Endothelial cell (in vitro differentiated cells): ENCODE results near the gene ZNF500. TPM values are rescaled to one million over a fixed set of nuclear protein-coding genes. Genes with fewer than 3 reads are reported as not detected.

ENCODE experiments used
- DNase-seq: peaks from one replicate; pipeline ENCODE4 v3.0.0; 2021; ENCODE audit warnings: low spot score
- H3K27ac Mint-ChIP-seq: one replicate; pipeline ENCODE4 v1.8.0; 2021; ENCODE audit warnings: mixed read lengths, inconsistent platforms; ENCODE audit not compliant: unreplicated experiment
- H3K27me3 Mint-ChIP-seq: one replicate; pipeline ENCODE4 v1.8.0; 2021; ENCODE audit warnings: mild to moderate bottlenecking, moderate library complexity, mixed read lengths, inconsistent platforms; ENCODE audit not compliant: unreplicated experiment
- H3K36me3 Mint-ChIP-seq: one replicate; pipeline ENCODE4 v1.8.0; 2021; ENCODE audit warnings: mild to moderate bottlenecking, low read depth, mixed read lengths, inconsistent platforms; ENCODE audit not compliant: unreplicated experiment
- H3K4me1 Mint-ChIP-seq: one replicate; pipeline ENCODE4 v1.8.0; 2021; ENCODE audit warnings: mild to moderate bottlenecking, mixed read lengths, inconsistent platforms; ENCODE audit not compliant: unreplicated experiment
- H3K4me3 Mint-ChIP-seq: one replicate; pipeline ENCODE4 v1.8.0; 2021; ENCODE audit warnings: mild to moderate bottlenecking, mixed read lengths, inconsistent platforms; ENCODE audit not compliant: unreplicated experiment
- H3K9me3 Mint-ChIP-seq: one replicate; pipeline ENCODE4 v1.8.0; 2021; ENCODE audit warnings: mixed read lengths, inconsistent platforms; ENCODE audit not compliant: unreplicated experiment
- CTCF ChIP-seq: fragments of 200-600 bp; sonication (generic); IDR thresholded peaks from one replicate; pipeline ENCODE4 v1.5.0; 2021; ENCODE audit warnings: antibody characterized with exemption; ENCODE audit not compliant: unreplicated experiment
- total RNA-seq: library from RNA; stranded (reverse); fragmentation: NEBNext Ultra II Directional; extraction: Animal tissue kit (Norgen Biotek cat#: 25700); gene quantifications from one replicate; pipeline ENCODE4 v1.2.1, GENCODE V29; 2021; ENCODE audit not compliant: unreplicated experiment

Gene ZNF500
- total RNA-seq, 1 donor from 2014 or later = 32.8 TPM

- TF ChIP-seq CTCF = no peak
- no peak for DNase-seq
- Mint-ChIP-seq H3K4me3 (no peak overlapping the region), H3K36me3 (peaks cover 26% of the 10 kb centered on the region), H3K9me3 (no peaks in the 10 kb centered on the region), H3K4me1 (no peaks in the 10 kb centered on the region), H3K27me3 (peaks cover 5% of the 10 kb centered on the region), H3K27ac (no peak overlapping the region)
Measured at GRCh38 chr16:4701791-4702465, 65.0 kb downstream of the ZNF500 start.

GRCh38 chr16:4700997-4701743 lies 65.8 kb downstream of the ZNF500 start:
- no peak for TF ChIP-seq CTCF
- Mint-ChIP-seq H3K27ac (no peak overlapping the region), H3K9me3 (no peaks in the 10 kb centered on the region), H3K27me3 (peaks cover 5% of the 10 kb centered on the region), H3K36me3 (peaks cover 20% of the 10 kb centered on the region), H3K4me3 (no peak overlapping the region), H3K4me1 (no peaks in the 10 kb centered on the region)
- DNase-seq = no peak

GRCh38 chr16:4700380-4700996 lies 66.5 kb downstream of the ZNF500 start:
- H3K4me3 Mint-ChIP-seq = no peak overlapping the region
- no peak for DNase-seq
- no peaks in the 10 kb centered on the region for H3K9me3 Mint-ChIP-seq
- TF ChIP-seq CTCF = no peak
- peaks cover 5% of the 10 kb centered on the region for H3K27me3 Mint-ChIP-seq
- H3K4me1 Mint-ChIP-seq = no peaks in the 10 kb centered on the region
- peaks cover 20% of the 10 kb centered on the region for H3K36me3 Mint-ChIP-seq
- no peak overlapping the region for H3K27ac Mint-ChIP-seq

- peaks cover 11% of the 10 kb centered on the region for H3K36me3 Mint-ChIP-seq
- H3K4me3 Mint-ChIP-seq = no peak overlapping the region
- TF ChIP-seq CTCF = no peak
- no peaks in the 10 kb centered on the region for H3K9me3 Mint-ChIP-seq
- H3K27ac Mint-ChIP-seq = no peak overlapping the region
- H3K27me3 Mint-ChIP-seq = peaks cover 8% of the 10 kb centered on the region
- DNase-seq = no peak
- H3K4me1 Mint-ChIP-seq = no peaks in the 10 kb centered on the region
Measured at GRCh38 chr16:4699046-4699556, 67.9 kb downstream of the ZNF500 start.
